ENCODE data around the gene NEMP1. TPM values are rescaled to one million over a fixed set of nuclear protein-coding genes. Genes with fewer than 3 reads are reported as not detected.

Gene NEMP1
- polyA plus RNA-seq, 1 donor from 2014 or later, result 6.8 TPM

GRCh38 chr12:57044889-57045288 is 33.7 kb downstream of the NEMP1 start:
- no peak overlapping the region for H3K4me3 ChIP-seq (ENCODE audit: low read length)
- no peaks in the 10 kb centered on the region for H3K79me2 ChIP-seq (replicated peaks; ENCODE audit: insufficient read depth, low read length)
- no peak overlapping the region for H3K27ac ChIP-seq (ENCODE audit: low read length)
- H3K4me2 ChIP-seq (ENCODE audit: low read length), result no peak overlapping the region
- H4K20me1 ChIP-seq (ENCODE audit: insufficient read depth), result no peaks in the 10 kb centered on the region
- no peak overlapping the region for H2AFZ ChIP-seq (ENCODE audit: low read depth, low read length)
- no peaks in the 10 kb centered on the region for H3K9me2 ChIP-seq (ENCODE audit: insufficient read depth, low read length)
- H3K27me3 ChIP-seq (ENCODE audit: insufficient read depth, low read depth, low read length), result no peaks in the 10 kb centered on the region
- H3K36me3 ChIP-seq (ENCODE audit: insufficient read depth, low read length), result no peaks in the 10 kb centered on the region
- no peak overlapping the region for H3K9ac ChIP-seq (ENCODE audit: low read length)
- TF ChIP-seq, protein P1, sequence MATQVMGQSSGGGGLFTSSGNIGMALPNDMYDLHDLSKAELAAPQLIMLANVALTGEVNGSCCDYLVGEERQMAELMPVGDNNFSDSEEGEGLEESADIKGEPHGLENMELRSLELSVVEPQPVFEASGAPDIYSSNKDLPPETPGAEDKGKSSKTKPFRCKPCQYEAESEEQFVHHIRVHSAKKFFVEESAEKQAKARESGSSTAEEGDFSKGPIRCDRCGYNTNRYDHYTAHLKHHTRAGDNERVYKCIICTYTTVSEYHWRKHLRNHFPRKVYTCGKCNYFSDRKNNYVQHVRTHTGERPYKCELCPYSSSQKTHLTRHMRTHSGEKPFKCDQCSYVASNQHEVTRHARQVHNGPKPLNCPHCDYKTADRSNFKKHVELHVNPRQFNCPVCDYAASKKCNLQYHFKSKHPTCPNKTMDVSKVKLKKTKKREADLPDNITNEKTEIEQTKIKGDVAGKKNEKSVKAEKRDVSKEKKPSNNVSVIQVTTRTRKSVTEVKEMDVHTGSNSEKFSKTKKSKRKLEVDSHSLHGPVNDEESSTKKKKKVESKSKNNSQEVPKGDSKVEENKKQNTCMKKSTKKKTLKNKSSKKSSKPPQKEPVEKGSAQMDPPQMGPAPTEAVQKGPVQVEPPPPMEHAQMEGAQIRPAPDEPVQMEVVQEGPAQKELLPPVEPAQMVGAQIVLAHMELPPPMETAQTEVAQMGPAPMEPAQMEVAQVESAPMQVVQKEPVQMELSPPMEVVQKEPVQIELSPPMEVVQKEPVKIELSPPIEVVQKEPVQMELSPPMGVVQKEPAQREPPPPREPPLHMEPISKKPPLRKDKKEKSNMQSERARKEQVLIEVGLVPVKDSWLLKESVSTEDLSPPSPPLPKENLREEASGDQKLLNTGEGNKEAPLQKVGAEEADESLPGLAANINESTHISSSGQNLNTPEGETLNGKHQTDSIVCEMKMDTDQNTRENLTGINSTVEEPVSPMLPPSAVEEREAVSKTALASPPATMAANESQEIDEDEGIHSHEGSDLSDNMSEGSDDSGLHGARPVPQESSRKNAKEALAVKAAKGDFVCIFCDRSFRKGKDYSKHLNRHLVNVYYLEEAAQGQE (IDR thresholded peaks at IDR 0.05; ENCODE audit: borderline replicate concordance), result no peak
- no peak for TF ChIP-seq SMC3 (conservative IDR thresholded peaks at IDR 0.05; ENCODE audit: poor library complexity)
- no peak for TF ChIP-seq TAF1 (IDR thresholded peaks at IDR 0.05; ENCODE audit: low read depth)
- TF ChIP-seq RAD21 (conservative IDR thresholded peaks at IDR 0.05), result no peak
- no peak for TF ChIP-seq POLR2AphosphoS5 (IDR thresholded peaks at IDR 0.05)
- no peak for TF ChIP-seq EZH2 (IDR thresholded peaks at IDR 0.05; ENCODE audit: borderline replicate concordance, insufficient read depth, low read length, poor library complexity, severe bottlenecking)
- TF ChIP-seq MXI1 (conservative IDR thresholded peaks at IDR 0.05; ENCODE audit: poor library complexity, severe bottlenecking), result no peak
- TF ChIP-seq EP300 (conservative IDR thresholded peaks at IDR 0.05; ENCODE audit: poor library complexity, severe bottlenecking), result no peak
- no peak for TF ChIP-seq CTCF (IDR thresholded peaks at IDR 0.05; ENCODE audit: poor library complexity, severe bottlenecking)
- no peaks in the 10 kb centered on the region for H3K9me3 ChIP-seq (ENCODE audit: low read length)
- H3F3A ChIP-seq (ENCODE audit: insufficient read depth, low read length, poor library complexity, severe bottlenecking), result no peaks in the 10 kb centered on the region

DNA sequence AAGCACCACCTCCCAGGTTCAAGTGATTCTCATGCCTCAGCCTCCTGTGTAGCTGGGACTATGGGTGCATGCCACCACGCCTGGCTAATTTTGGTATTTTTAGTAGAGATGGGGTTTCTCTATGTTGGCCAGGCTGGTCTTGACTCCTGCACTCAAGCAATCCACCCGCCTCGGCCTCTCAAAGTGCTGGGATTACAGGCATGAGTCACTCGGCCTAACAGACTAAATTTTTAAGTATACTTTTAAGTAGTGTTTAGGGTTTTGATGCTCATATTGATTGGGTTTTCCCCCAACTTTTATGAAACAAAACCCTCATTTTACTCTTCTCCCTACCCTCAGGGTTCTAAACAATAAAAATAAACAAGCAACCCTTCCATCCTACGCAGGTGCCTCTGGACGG is 34.1 kb downstream of the NEMP1 start:
- Histone ChIP-seq H3K4me3 (ENCODE audit: low read length) (no peak overlapping the region), H3K9me3 (ENCODE audit: low read length) (no peaks in the 10 kb centered on the region), H3K27ac (ENCODE audit: low read length) (no peak overlapping the region), H4K20me1 (ENCODE audit: insufficient read depth) (no peaks in the 10 kb centered on the region), H2AFZ (ENCODE audit: low read depth, low read length) (no peak overlapping the region), H3K9me2 (ENCODE audit: insufficient read depth, low read length) (no peaks in the 10 kb centered on the region), H3K36me3 (ENCODE audit: insufficient read depth, low read length) (no peaks in the 10 kb centered on the region), H3K9ac (ENCODE audit: low read length) (no peak overlapping the region), H3K27me3 (ENCODE audit: insufficient read depth, low read depth, low read length) (no peaks in the 10 kb centered on the region), H3K4me2 (ENCODE audit: low read length) (no peak overlapping the region), H3F3A (ENCODE audit: insufficient read depth, low read length, poor library complexity, severe bottlenecking) (no peaks in the 10 kb centered on the region), H3K79me2 (replicated peaks; ENCODE audit: insufficient read depth, low read length) (no peaks in the 10 kb centered on the region)
- no peak for TF ChIP-seq RAD21 (conservative IDR thresholded peaks at IDR 0.05)
- TF ChIP-seq POLR2AphosphoS5 (IDR thresholded peaks at IDR 0.05), result no peak
- no peak for TF ChIP-seq SMC3 (conservative IDR thresholded peaks at IDR 0.05; ENCODE audit: poor library complexity)

DNA sequence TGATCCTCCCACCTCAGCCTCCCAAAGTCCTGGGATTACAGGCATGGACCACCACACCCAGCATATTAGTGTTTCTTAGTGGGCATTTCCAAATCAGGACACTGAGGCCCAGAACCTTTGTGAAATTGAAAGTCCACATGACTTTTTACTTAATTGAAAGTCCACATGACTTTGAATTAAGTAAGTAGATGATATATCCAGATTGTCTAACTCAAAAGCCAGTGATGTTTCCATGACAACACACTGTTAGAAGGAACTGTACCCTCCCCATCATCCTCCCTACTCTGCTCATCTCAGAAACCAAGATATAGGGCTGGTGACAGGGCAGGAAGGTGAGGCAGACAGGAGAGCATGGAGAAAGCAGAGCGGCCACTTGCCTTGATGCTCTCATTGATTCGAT is 35.9 kb downstream of the NEMP1 start:
- TF ChIP-seq TAF1 (IDR thresholded peaks at IDR 0.05; ENCODE audit: low read depth) (no peak), POLR2AphosphoS5 (IDR thresholded peaks at IDR 0.05) (no peak), EZH2 (IDR thresholded peaks at IDR 0.05; ENCODE audit: borderline replicate concordance, insufficient read depth, low read length, poor library complexity, severe bottlenecking) (no peak), EP300 (conservative IDR thresholded peaks at IDR 0.05; ENCODE audit: poor library complexity, severe bottlenecking) (no peak), CTCF (IDR thresholded peaks at IDR 0.05; ENCODE audit: poor library complexity, severe bottlenecking) (no peak), SMC3 (conservative IDR thresholded peaks at IDR 0.05; ENCODE audit: poor library complexity) (no peak), RAD21 (conservative IDR thresholded peaks at IDR 0.05) (no peak), MXI1 (conservative IDR thresholded peaks at IDR 0.05; ENCODE audit: poor library complexity, severe bottlenecking) (no peak)
- TF ChIP-seq, protein P1 (IDR thresholded peaks at IDR 0.05; ENCODE audit: borderline replicate concordance), result no peak
- H3K4me3 ChIP-seq (ENCODE audit: low read length), result no peak overlapping the region
- H3K4me2 ChIP-seq (ENCODE audit: low read length), result no peak overlapping the region
- no peaks in the 10 kb centered on the region for H3F3A ChIP-seq (ENCODE audit: insufficient read depth, low read length, poor library complexity, severe bottlenecking)
- H3K27ac ChIP-seq (ENCODE audit: low read length), result no peak overlapping the region
- no peaks in the 10 kb centered on the region for H3K79me2 ChIP-seq (replicated peaks; ENCODE audit: insufficient read depth, low read length)
- H3K36me3 ChIP-seq (ENCODE audit: insufficient read depth, low read length), result no peaks in the 10 kb centered on the region
- no peak overlapping the region for H2AFZ ChIP-seq (ENCODE audit: low read depth, low read length)
- H3K27me3 ChIP-seq (ENCODE audit: insufficient read depth, low read depth, low read length), result no peaks in the 10 kb centered on the region
- H3K9me3 ChIP-seq (ENCODE audit: low read length), result no peaks in the 10 kb centered on the region
- no peak overlapping the region for H3K9ac ChIP-seq (ENCODE audit: low read length)
- no peaks in the 10 kb centered on the region for H4K20me1 ChIP-seq (ENCODE audit: insufficient read depth)
- no peaks in the 10 kb centered on the region for H3K9me2 ChIP-seq (ENCODE audit: insufficient read depth, low read length)
